GM19452 (cell line): ENCODE data around the gene FOSL1.
"Not testable (repeated sequence)": the region's sequence is repeated elsewhere in the genome, so short reads cannot be mapped to it uniquely, and the experiment has no call there.

ENCODE experiments used
- ATAC-seq: cut with Tn5 transposase; IDR thresholded peaks from one replicate; pipeline ENCODE4 v1.9.1; 2021; ENCODE audit not compliant: unreplicated experiment

The FOSL1 gene

GRCh38 chr11:65896034-65896999, 3.9 kb downstream of the FOSL1 start:
- no peak for ATAC-seq

- ATAC-seq, result no peak
Measured at GRCh38 chr11:65895482-65895981, 4.7 kb downstream of the FOSL1 start.

GRCh38 chr11:65894034-65894591, 6.1 kb downstream of the FOSL1 start:
- no peak for ATAC-seq

- no peak for ATAC-seq
Measured at GRCh38 chr11:65892661-65893317, 7.4 kb downstream of the FOSL1 start.

- ATAC-seq, result not testable (repeated sequence)
Measured at GRCh38 chr11:65892137-65892540, 8.0 kb downstream of the FOSL1 start.

GRCh38 chr11:65891219-65892136, 8.7 kb downstream of the FOSL1 start:
- no peak for ATAC-seq

GRCh38 chr11:65890324-65891218, 9.6 kb downstream of the FOSL1 start, which contains the start of gene CCDC85B:
Gene CCDC85B, plus strand, starts transcription at chr11:65890673. Its CDS starts 111 bp downstream, at chr11:65890784.
- ATAC-seq, result peak; percentile 53

GRCh38 chr11:65888163-65888814, 11.9 kb downstream of the FOSL1 start, which contains the start of gene FIBP:
Gene FIBP, minus strand, starts transcription at chr11:65888471. Its CDS starts 53 bp downstream, at chr11:65888418.
- peak; percentile 51 for ATAC-seq

GRCh38 chr11:65887723-65888162, 12.4 kb downstream of the FOSL1 start:
- ATAC-seq, result no peak

GRCh38 chr11:65886826-65887722, 13.1 kb downstream of the FOSL1 start:
- ATAC-seq, result no peak

- ATAC-seq, result no peak
Measured at GRCh38 chr11:65885808-65886536, 14.2 kb downstream of the FOSL1 start.

- no peak for ATAC-seq
Measured at GRCh38 chr11:65885231-65885630, 15.0 kb downstream of the FOSL1 start.

- no peak for ATAC-seq
Measured at GRCh38 chr11:65884716-65885092, 15.5 kb downstream of the FOSL1 start.

- no peak for ATAC-seq
Measured at GRCh38 chr11:65883786-65884715, 16.1 kb downstream of the FOSL1 start.

GRCh38 chr11:65883058-65883761, 17.0 kb downstream of the FOSL1 start:
- ATAC-seq, result no peak
